Parathyroid adenoma (tissue), 2 donors: ENCODE measurements around the gene ATXN3.

ENCODE experiments used
- H2AFZ ChIP-seq: fragments of 300-600 bp; sonication (generic); one replicate; pipeline ENCODE4 v1.7.0; 2017; ENCODE audit warnings: antibody characterized with exemption, mild to moderate bottlenecking
- H3K27ac ChIP-seq: fragments of 300-600 bp; sonication (generic); one replicate; pipeline ENCODE4 v1.7.0; 2017
- H3K27me3 ChIP-seq: fragments of 300-600 bp; sonication (generic); one replicate; pipeline ENCODE4 v1.7.0; 2017; ENCODE audit warnings: low read length; ENCODE audit not compliant: control insufficient read depth, insufficient read depth
- H3K36me3 ChIP-seq: fragments of 300-600 bp; sonication (generic); one replicate; pipeline ENCODE4 v1.7.0; 2017; ENCODE audit warnings: low read length; ENCODE audit not compliant: control insufficient read depth, insufficient read depth
- H3K4me1 ChIP-seq: fragments of 300-600 bp; sonication (generic); one replicate; pipeline ENCODE4 v1.7.0; 2017; ENCODE audit warnings: control low read depth
- H3K4me2 ChIP-seq: fragments of 300-600 bp; sonication (generic); one replicate; pipeline ENCODE4 v1.7.0; 2017; ENCODE audit warnings: low read length
- H3K4me3 ChIP-seq: fragments of 300-600 bp; sonication (generic); one replicate; pipeline ENCODE4 v1.7.0; 2017; ENCODE audit warnings: low read depth, low read length
- H3K79me2 ChIP-seq: fragments of 300-600 bp; sonication (generic); one replicate; pipeline ENCODE4 v1.7.0; 2017; ENCODE audit warnings: control low read depth
- H3K9ac ChIP-seq: fragments of 300-600 bp; sonication (generic); one replicate; pipeline ENCODE4 v1.7.0; 2017; ENCODE audit warnings: mild to moderate bottlenecking
- H3K9me3 ChIP-seq: fragments of 300-600 bp; sonication (generic); one replicate; pipeline ENCODE4 v1.7.0; 2017; ENCODE audit warnings: low read length; ENCODE audit not compliant: control insufficient read depth
- TF ChIP-seq, protein P1 (sequence below): fragments of 300-600 bp; sonication (generic); IDR thresholded peaks from one replicate; pipeline ENCODE4 v1.7.0; 2017; ENCODE audit warnings: antibody characterized with exemption, mild to moderate bottlenecking
- donor health status: primary hyperparathyroidism.

The ATXN3 gene

DNA sequence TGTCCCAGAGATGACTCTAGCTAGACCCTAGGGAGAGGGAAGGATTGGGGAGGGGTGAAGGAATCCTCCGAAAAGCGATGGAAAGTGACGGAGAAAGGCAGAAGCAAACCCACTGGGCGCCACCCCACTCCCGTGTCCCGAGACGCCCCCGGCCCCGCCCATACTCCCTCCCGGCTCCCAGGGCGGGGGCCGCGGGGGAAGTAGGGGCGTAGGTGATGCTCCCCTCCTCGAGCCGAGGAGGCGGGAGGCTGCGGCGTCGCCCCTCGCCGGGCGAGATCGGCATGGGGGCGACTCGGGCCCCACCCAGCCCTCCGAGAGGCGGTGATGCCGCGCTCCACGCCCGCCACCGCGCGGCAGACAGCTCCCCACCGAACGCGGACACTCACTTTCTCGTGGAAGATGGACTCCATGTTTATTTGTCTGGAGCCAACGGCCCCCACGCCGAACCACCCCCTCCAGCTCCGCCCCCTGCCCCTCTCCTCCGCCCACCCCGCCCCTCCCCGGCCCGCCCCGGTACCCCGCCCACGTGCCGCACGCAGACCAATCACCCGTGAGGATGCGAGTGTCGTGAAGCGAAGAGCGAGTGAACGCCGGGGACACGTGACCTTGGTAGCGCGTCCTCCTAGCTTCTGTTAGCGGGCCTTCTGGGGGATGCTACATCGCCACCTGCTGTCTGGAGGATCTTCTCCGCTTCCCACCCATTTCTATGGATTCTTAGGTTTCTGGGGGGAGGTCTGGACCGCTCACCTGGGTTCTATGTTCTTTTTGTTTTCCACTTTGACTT lies at the start of gene ATXN3:
Gene ATXN3 (minus strand): TSS at position 440 of the 784 bp plus-strand sequence. CDS start 30 bp downstream, at position 410.
- H3K27ac ChIP-seq, result peak within 1 kb of the TSS; percentile 90
- peak within 1 kb of the TSS; percentile 55 for H3K9ac ChIP-seq
- peaks cover 20% of the 10 kb centered on the region for H3K79me2 ChIP-seq
- peak within 1 kb of the TSS; percentile 96 for H2AFZ ChIP-seq
- H3K4me1 ChIP-seq, result peaks cover 3% of the 10 kb centered on the region
- no peaks in the 10 kb centered on the region for H3K27me3 ChIP-seq
- TF ChIP-seq, protein P1, sequence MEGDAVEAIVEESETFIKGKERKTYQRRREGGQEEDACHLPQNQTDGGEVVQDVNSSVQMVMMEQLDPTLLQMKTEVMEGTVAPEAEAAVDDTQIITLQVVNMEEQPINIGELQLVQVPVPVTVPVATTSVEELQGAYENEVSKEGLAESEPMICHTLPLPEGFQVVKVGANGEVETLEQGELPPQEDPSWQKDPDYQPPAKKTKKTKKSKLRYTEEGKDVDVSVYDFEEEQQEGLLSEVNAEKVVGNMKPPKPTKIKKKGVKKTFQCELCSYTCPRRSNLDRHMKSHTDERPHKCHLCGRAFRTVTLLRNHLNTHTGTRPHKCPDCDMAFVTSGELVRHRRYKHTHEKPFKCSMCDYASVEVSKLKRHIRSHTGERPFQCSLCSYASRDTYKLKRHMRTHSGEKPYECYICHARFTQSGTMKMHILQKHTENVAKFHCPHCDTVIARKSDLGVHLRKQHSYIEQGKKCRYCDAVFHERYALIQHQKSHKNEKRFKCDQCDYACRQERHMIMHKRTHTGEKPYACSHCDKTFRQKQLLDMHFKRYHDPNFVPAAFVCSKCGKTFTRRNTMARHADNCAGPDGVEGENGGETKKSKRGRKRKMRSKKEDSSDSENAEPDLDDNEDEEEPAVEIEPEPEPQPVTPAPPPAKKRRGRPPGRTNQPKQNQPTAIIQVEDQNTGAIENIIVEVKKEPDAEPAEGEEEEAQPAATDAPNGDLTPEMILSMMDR, result peak; percentile 68
- H3K4me3 ChIP-seq, result peak within 1 kb of the TSS; percentile 86
- peak within 1 kb of the TSS; percentile 77 for H3K4me2 ChIP-seq
- no peaks in the 10 kb centered on the region for H3K36me3 ChIP-seq
- H3K9me3 ChIP-seq, result no peaks in the 10 kb centered on the region

DNA sequence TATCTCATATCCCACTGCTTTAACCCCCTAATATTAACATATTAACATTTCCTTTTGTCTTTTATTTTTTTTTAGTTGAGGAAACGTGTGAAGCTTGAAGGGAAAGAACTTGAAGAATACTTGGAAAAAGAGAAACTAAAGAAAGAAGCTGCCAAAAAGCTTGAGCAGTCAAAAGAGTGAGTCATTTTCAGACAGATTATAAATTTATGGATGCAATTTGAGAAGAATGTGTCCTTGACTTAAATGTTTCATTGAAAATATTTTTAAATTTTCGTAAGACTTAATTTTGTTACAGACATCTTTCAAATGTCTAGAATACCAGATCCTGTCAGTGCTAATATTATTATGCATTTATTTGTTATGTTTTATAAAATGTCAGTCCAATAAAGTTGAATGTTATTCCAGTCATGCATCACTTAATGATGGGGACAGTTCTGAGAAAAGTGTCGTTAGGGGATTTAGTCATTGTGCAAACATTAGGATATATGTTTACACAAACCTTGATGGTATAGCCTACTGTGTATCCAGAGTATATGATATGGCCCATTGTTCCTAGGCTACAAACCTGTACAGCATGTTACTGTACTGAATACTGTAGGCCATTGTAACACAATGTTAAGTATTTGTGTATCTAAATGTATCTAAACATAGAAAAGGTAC lies 48.0 kb upstream of the ATXN3 start:
- Histone ChIP-seq H3K27me3 (no peaks in the 10 kb centered on the region), H3K36me3 (no peaks in the 10 kb centered on the region), H3K79me2 (no peaks in the 10 kb centered on the region), H3K27ac (no peak overlapping the region), H3K9ac (no peak overlapping the region), H3K4me3 (no peak overlapping the region), H2AFZ (no peak overlapping the region), H3K4me1 (no peaks in the 10 kb centered on the region), H3K4me2 (no peak overlapping the region), H3K9me3 (no peaks in the 10 kb centered on the region)
- TF ChIP-seq, protein P1, result no peak

DNA sequence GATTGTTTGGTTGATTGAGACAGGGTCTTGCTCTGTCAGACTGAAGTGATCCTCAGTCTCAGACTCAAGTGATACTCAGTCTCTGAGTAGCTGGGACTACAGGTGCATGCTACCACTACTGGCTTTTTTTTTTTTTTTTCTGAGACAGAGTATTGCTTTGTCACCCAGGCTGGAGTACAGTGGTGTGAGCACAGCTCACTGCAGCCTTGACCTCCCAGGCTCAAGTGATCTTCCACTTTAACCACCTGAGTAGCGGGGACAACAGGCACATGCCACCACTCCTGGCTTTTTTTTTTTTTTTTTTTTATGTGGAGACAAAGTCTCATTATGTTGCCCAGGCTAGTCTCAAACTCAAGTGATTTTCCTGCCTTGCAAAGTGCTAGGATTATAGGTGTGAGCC lies 47.2 kb upstream of the ATXN3 start:
- H3K4me1 ChIP-seq, result no peaks in the 10 kb centered on the region
- no peak overlapping the region for H3K9ac ChIP-seq
- H3K27ac ChIP-seq, result no peak overlapping the region
- TF ChIP-seq, protein P1, result no peak
- H2AFZ ChIP-seq, result no peak overlapping the region
- H3K36me3 ChIP-seq, result no peaks in the 10 kb centered on the region
- no peaks in the 10 kb centered on the region for H3K79me2 ChIP-seq
- H3K9me3 ChIP-seq, result no peaks in the 10 kb centered on the region
- no peaks in the 10 kb centered on the region for H3K27me3 ChIP-seq
- no peak overlapping the region for H3K4me3 ChIP-seq
- no peak overlapping the region for H3K4me2 ChIP-seq

DNA sequence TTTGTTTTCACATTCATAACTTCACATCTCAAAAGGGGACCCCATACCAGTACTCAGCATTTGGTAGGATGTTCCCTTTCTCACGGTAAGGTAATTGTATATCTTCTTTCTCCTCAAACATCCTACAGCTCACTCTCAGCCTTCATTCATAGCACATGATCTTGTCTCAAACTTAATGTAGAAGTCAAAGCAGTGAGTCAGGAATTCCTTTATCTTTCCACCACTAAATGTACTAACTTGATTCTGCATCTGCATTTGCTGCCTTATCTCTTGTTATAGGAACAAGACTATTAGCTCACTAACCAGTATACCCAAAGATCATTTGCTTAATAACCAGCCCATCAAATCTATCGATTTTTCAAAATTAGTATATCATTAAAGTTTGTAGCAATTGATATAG lies 38.3 kb upstream of the ATXN3 start:
- no peak overlapping the region for H3K4me2 ChIP-seq
- H3K4me3 ChIP-seq, result no peak overlapping the region
- H3K27ac ChIP-seq, result no peak overlapping the region
- H3K79me2 ChIP-seq, result no peaks in the 10 kb centered on the region
- no peaks in the 10 kb centered on the region for H3K9me3 ChIP-seq
- H3K4me1 ChIP-seq, result no peaks in the 10 kb centered on the region
- TF ChIP-seq, protein P1, result no peak
- H2AFZ ChIP-seq, result no peak overlapping the region
- no peak overlapping the region for H3K9ac ChIP-seq
- no peaks in the 10 kb centered on the region for H3K36me3 ChIP-seq
- H3K27me3 ChIP-seq, result no peaks in the 10 kb centered on the region
